HepG2 (cell line): Measurements from ENCODE around the gene SPI1. TPM values are rescaled to one million over a fixed set of nuclear protein-coding genes. Genes with fewer than 3 reads are reported as not detected.
A peak's percentile ranks its signal among the peaks of the same experiment; 100 is the strongest.

Experiments
- ATAC-seq: fragments of 200-7000 bp; cut with Tn5 transposase; 3 replicates; pipeline ENCODE4 v1.9.1; 2020; ENCODE audit warnings: mild to moderate bottlenecking, moderate library complexity
- BruUV-seq: library from RNA; stranded (reverse); fragments of 400-500 nt; replicated peaks from 2 replicates; lab custom pipeline; 2021; lab: Mats Ljungman, UMichigan
- CTCF ChIA-PET: fragments of 300-600 bp; formaldehyde crosslinking; extraction: SDS; loops from one replicate; lab custom pipeline; 2021; ENCODE audit warnings: low total read pairs, inconsistent platforms, low intra/inter-chr PET ratio; lab: Yijun Ruan, JAX
- POLR2A ChIA-PET: fragments of 350-600 bp; sonication (Branson Sonifier 250); formaldehyde crosslinking; loops from one replicate; lab custom pipeline; 2020; ENCODE audit warnings: antibody characterized with exemption, inconsistent platforms; lab: Yijun Ruan, JAX
- DNase-seq: peaks from one replicate; pipeline ENCODE4 v3.0.0-alpha.2; 2015; ENCODE audit warnings: low spot score
- FAIRE-seq: peaks from 3 replicates; lab custom pipeline; 2011; peaks lifted over from hg19 to GRCh38; lab: Jason Lieb, UNC
- H2AFZ ChIP-seq: one replicate; pipeline ENCODE4 v1.6.1; 2011; ENCODE audit warnings: low read length, inconsistent platforms
- H3K27ac ChIP-seq: fragments of 300-600 bp; 3 replicates; pipeline ENCODE4 v1.8.0; 2011; ENCODE audit warnings: mixed run types, mild to moderate bottlenecking, mixed read lengths, low read length, inconsistent platforms; ENCODE audit not compliant: insufficient read depth; ENCODE audit errors: extremely low read length
- H3K27me3 ChIP-seq, 2 experiments: fragments of 200-600 bp in 1 of 2; 2 replicates in 1 of 2; 3 replicates in 1 of 2; pipeline versions ENCODE4 v1.6.0 to v1.8.0; 2011; ENCODE audit warnings: low read length in 2 of 2, mild to moderate bottlenecking in 2 of 2, moderate library complexity in 2 of 2, inconsistent platforms in 1 of 2; ENCODE audit not compliant: insufficient read depth in 2 of 2, control insufficient read depth in 1 of 2
- H3K36me3 ChIP-seq, 2 experiments: fragments of 200-600 bp in 1 of 2; replicated peaks in 1 of 2; 2 replicates in 1 of 2; 3 replicates in 1 of 2; pipeline versions ENCODE4 v1.5.1 to v1.8.0; 2011; ENCODE audit warnings: low read length in 2 of 2, inconsistent platforms in 1 of 2; ENCODE audit not compliant: insufficient read depth in 2 of 2, control insufficient read depth in 1 of 2
- H3K4me1 ChIP-seq: 2 replicates; pipeline ENCODE4 v1.5.1; 2012; ENCODE audit warnings: low read length, inconsistent platforms; ENCODE audit not compliant: insufficient read depth
- H3K4me2 ChIP-seq: 2 replicates; pipeline ENCODE4 v1.6.0; 2011; ENCODE audit warnings: low read depth, low read length, inconsistent platforms
- H3K4me3 ChIP-seq, 3 experiments: fragments of 200-600 bp in 1 of 3; sonication (generic), shearing (Covaris generic) in 1 of 3; replicated peaks in 1 of 3; 2 replicates each; pipeline ENCODE4 v1.5.1; 2011 to 2016; ENCODE audit warnings: low read length in 3 of 3, inconsistent platforms in 2 of 3, low read depth in 2 of 3, mild to moderate bottlenecking in 2 of 3, control low read depth in 1 of 3, mixed read lengths in 1 of 3; ENCODE audit not compliant: insufficient read depth in 1 of 3
- H3K79me2 ChIP-seq: one replicate; pipeline ENCODE4 v1.6.1; 2011; ENCODE audit warnings: low read length, inconsistent platforms; ENCODE audit not compliant: insufficient read depth
- H3K9ac ChIP-seq: 2 replicates; pipeline ENCODE4 v1.6.0; 2011; ENCODE audit warnings: mild to moderate bottlenecking, low read depth, low read length, inconsistent platforms; ENCODE audit not compliant: insufficient read depth
- H3K9me3 ChIP-seq: 2 replicates; pipeline ENCODE4 v1.5.1; 2012; ENCODE audit warnings: mild to moderate bottlenecking, low read length
- H4K20me1 ChIP-seq: 2 replicates; pipeline ENCODE4 v1.6.0; 2011; ENCODE audit warnings: inconsistent platforms, mild to moderate bottlenecking, low read length, moderate library complexity; ENCODE audit not compliant: insufficient read depth
- HNRNPL ChIP-seq: fragments of 200-400 bp; formaldehyde crosslinking; IDR thresholded peaks from 2 replicates; pipeline ENCODE4 v1.6.1; 2017; ENCODE audit warnings: mild to moderate bottlenecking, low read depth, low read length
- HOXA9 ChIP-seq: sonication (generic); formaldehyde crosslinking; IDR thresholded peaks from 2 replicates; pipeline ENCODE4 v1.8.1; 2022; ENCODE audit warnings: missing genetic modification reagents, mild to moderate bottlenecking, moderate library complexity, borderline replicate concordance
- NRL ChIP-seq: sonication (generic); formaldehyde crosslinking; IDR thresholded peaks from 2 replicates; pipeline ENCODE4 v1.5.0; 2020; ENCODE audit warnings: missing genetic modification reagents, mild to moderate bottlenecking, moderate library complexity, borderline replicate concordance
- ZNF296 ChIP-seq: sonication (generic); formaldehyde crosslinking; conservative IDR thresholded peaks from 2 replicates; pipeline ENCODE4 v1.5.0; 2020; ENCODE audit warnings: mild to moderate bottlenecking, missing genetic modification reagents
- ZSCAN21 ChIP-seq: sonication (generic); formaldehyde crosslinking; IDR thresholded peaks from 2 replicates; pipeline ENCODE4 v1.8.0; 2022; ENCODE audit warnings: mild to moderate bottlenecking, missing genetic modification reagents, moderate library complexity, borderline replicate concordance
- WGBS: methylation state at CpG from one replicate; pipeline ENCODE4 v1.1.6; 2017; ENCODE audit warnings: low lambda C conversion rate; 5-methylcytosine and 5-hydroxymethylcytosine counted together
- in situ Hi-C: cut with HindIII; loops from 2 replicates; pipeline ENCODE4 v1.10.0; 2017; ENCODE audit warnings: low pct_unique_long_range_greater_than_20kb; ENCODE audit not compliant: extremely low pct_ligation_motif_present
- intact Hi-C: fragments of 100-400 bp; cut with micrococcal nuclease; formaldehyde crosslinking; loops from one replicate; pipeline ENCODE4 v1.10.0; 2022; ENCODE audit not compliant: unreplicated experiment
- polyA plus RNA-seq, 8 experiments: library from polyadenylated mRNA; depleted of rRNA in 3 of 8; stranded (reverse) in 7 of 8; unstranded in 1 of 8; fragments of >200 nt; fragmentation: Illumina TruSeq in 4 of 8; extraction: Trizol in 4 of 8; gene quantifications; 2 replicates each; pipeline versions ENCODE4 v1.2.1 to v1.2.3, GENCODE V29; 2011 to 2016; ENCODE audit warnings: low read depth in 4 of 8, missing spikeins in 1 of 8, mixed read lengths in 1 of 8; ENCODE audit not compliant: insufficient read depth in 1 of 8
- total RNA-seq, 5 experiments: library from RNA; depleted of rRNA; stranded (reverse); fragments of >200 nt; fragmentation: Illumina TruSeq; extraction: Trizol; gene quantifications; 2 replicates each; pipeline ENCODE4 v1.2.3, GENCODE V29; 2016; ENCODE audit warnings: low read depth in 1 of 5
- TF ChIP-seq, protein P1 (sequence below): sonication (generic); formaldehyde crosslinking; IDR thresholded peaks from 2 replicates; pipeline ENCODE4 v1.5.0; 2020; ENCODE audit warnings: missing genetic modification reagents, mild to moderate bottlenecking, borderline replicate concordance
- TF ChIP-seq, protein P2 (sequence below): sonication (generic); formaldehyde crosslinking; conservative IDR thresholded peaks from 2 replicates; pipeline ENCODE4 v1.4.0; 2020; ENCODE audit warnings: missing genetic modification reagents

SPI1 gene
- total and polyA plus RNA-seq, 2 of the 13 experiments (the other 11 are each of a cell fraction or from before 2014, with no cell fraction given): not detected

DNA sequence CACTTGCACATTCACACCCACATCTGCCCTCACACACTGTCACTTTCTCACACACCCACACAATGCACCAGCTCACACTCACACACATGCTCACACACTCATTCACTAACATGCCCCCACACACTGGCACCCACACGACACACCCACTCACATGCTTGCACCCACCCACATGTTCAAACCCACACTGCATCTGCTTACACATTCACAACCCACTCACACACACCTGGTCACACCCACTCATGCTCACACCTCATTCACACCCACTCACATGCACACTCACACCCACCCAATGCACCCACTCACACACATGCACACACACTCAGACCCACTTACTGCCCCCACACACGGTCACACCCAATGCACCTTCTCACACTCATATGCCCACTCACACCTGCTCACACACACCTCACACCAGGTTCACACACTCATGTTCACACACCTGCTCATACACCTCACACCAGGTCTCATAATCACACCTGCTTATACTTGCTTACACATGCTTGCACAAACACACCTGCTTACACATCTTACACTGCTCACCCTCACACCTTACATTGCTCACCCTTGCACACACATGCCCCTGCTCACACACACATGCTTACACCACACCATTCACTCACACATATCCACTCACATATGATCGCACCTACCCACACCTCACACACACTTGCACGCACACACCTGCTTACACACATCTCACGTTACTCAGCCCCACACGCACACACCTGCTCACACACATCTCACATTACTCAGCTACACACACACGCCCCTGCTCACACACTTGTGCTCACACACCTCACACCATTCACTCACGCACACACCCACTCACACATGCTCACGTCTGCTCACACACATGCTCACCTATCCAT lies 22.0 kb downstream of the SPI1 start:
- Histone ChIP-seq H3K27ac (no peak overlapping the region), H3K4me2 (no peak overlapping the region), H3K27me3 (peaks cover 1 to 28% of the 10 kb centered on the region in 2 experiments; a peak in 3 of 5 replicates), H3K9ac (no peak overlapping the region), H2AFZ (no peak overlapping the region), H3K9me3 (no peaks in the 10 kb centered on the region), H3K4me1 (peaks cover 64% of the 10 kb centered on the region), H4K20me1 (no peaks in the 10 kb centered on the region), H3K79me2 (no peaks in the 10 kb centered on the region), H3K4me3 (no peak overlapping the region), H3K36me3 (no peaks in the 10 kb centered on the region)
- CTCF ChIA-PET: interaction anchor here (0.8 to 2.3 kb wide), 5 partner anchors 98 to 467 kb away, joined by 4 to 20 read pairs (median 9); partner anchors contain the start of gene NR1H3
- 82% methylated on average over 9 of the region's 9 CpGs for WGBS
- no TSS peak for BruUV-seq
- FAIRE-seq: no peak
- intact Hi-C loops: loop anchor here (5.0 kb wide), 1 partner anchor 256 kb away; no protein-coding TSS in a partner anchor
- TF ChIP-seq ZNF296 (CRISPR knock-in tag) (0 out of 2 replicates have a peak, but pooled peaks have one; percentile 29), HNRNPL (no peak), ZSCAN21 (CRISPR knock-in tag) (no peak), HOXA9 (peak; percentile 3; the same call in 1 of the 2 replicates), NRL (CRISPR knock-in tag) (no peak)
- TF ChIP-seq, protein P1, sequence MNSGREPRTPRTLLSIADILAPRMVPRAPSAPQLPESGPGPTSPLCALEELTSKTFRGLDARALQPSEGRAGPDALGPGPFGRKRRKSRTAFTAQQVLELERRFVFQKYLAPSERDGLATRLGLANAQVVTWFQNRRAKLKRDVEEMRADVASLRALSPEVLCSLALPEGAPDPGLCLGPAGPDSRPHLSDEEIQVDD (CRISPR knock-in tag): no peak
- TF ChIP-seq, protein P2, sequence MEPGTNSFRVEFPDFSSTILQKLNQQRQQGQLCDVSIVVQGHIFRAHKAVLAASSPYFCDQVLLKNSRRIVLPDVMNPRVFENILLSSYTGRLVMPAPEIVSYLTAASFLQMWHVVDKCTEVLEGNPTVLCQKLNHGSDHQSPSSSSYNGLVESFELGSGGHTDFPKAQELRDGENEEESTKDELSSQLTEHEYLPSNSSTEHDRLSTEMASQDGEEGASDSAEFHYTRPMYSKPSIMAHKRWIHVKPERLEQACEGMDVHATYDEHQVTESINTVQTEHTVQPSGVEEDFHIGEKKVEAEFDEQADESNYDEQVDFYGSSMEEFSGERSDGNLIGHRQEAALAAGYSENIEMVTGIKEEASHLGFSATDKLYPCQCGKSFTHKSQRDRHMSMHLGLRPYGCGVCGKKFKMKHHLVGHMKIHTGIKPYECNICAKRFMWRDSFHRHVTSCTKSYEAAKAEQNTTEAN: peak; percentile 84
- in situ Hi-C loops: no loop called here
- no peak for ATAC-seq
- POLR2A ChIA-PET: no interaction called here
- DNase-seq: no peak
